ACHN (cell line): ENCODE measurements around the gene RDH5.

ENCODE experiments used
- DNase-seq: peaks from one replicate; pipeline ENCODE4 v3.0.0-alpha.2; 2015
- in situ Hi-C: cut with HindIII; loops from 2 replicates; pipeline ENCODE4 v1.10.0; 2017; ENCODE audit warnings: low sequenced_read_pairs, low pct_ligation_motif_present, low pct_unique_long_range_greater_than_20kb

RDH5 gene

GRCh38 chr12:55720071-55720564 is at the start of gene RDH5:
Gene RDH5 (plus strand): TSS chr12:55720393. CDS start chr12:55721185, 792 bp downstream.
- DNase-seq, result peak; percentile 84
- in situ Hi-C loops, result no loop called here

GRCh38 chr12:55671746-55672145 is 48.4 kb upstream of the RDH5 start:
- in situ Hi-C loops, result no loop called here

DNA sequence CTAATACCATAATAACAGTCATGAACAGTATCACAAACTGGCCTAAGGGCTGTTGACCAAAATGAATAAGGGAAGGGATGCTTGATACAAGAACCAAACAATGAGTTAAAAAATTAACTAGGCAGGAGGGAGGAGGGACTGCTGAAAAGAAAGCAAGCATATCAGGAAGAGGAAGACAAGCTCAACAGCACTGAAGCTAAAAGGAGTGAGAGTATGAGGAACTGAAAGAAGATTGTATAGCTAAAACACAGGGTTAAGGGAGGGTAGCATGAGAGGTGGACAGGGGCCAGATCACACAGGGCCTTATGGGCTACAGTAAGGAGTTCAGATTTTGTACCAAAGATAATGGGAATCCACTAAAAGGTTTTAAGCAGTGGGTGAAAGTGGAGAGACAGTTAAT is 46.6 kb upstream of the RDH5 start:
- in situ Hi-C loops, result no loop called here
- no peak for DNase-seq

More at GRCh38 chr12:55671746-55672145, 48.4 kb upstream of the RDH5 start:
- no peak for DNase-seq

- in situ Hi-C loops, result no loop called here
These were observed 44.5 kb upstream of the RDH5 start for GRCh38 chr12:55675666-55676065.

DNA sequence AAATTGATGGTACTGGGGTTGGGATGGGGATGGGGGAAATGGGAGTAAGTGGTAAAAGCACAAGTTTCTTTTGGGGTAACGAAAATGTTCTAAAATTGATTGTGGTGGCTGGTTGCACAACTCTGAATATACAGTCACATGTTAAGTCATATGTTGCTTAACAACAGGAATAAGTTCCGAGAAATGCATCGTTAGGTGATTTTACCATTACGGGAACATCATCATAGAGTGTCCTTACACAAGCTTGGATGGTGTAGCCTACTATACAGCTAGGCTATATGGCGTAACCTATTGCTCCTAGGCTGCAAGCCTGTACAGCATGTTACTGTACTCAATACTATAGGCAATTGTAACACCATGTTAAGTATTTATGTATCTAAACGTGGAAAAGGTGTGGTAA is 43.5 kb upstream of the RDH5 start:
- DNase-seq, result no peak

More at GRCh38 chr12:55675666-55676065, 44.5 kb upstream of the RDH5 start:
- no peak for DNase-seq

GRCh38 chr12:55679691-55680090 is 40.5 kb upstream of the RDH5 start:
- in situ Hi-C loops, result no loop called here

More for the DNA sequence above, 43.5 kb upstream of the RDH5 start:
- in situ Hi-C loops, result no loop called here

DNA sequence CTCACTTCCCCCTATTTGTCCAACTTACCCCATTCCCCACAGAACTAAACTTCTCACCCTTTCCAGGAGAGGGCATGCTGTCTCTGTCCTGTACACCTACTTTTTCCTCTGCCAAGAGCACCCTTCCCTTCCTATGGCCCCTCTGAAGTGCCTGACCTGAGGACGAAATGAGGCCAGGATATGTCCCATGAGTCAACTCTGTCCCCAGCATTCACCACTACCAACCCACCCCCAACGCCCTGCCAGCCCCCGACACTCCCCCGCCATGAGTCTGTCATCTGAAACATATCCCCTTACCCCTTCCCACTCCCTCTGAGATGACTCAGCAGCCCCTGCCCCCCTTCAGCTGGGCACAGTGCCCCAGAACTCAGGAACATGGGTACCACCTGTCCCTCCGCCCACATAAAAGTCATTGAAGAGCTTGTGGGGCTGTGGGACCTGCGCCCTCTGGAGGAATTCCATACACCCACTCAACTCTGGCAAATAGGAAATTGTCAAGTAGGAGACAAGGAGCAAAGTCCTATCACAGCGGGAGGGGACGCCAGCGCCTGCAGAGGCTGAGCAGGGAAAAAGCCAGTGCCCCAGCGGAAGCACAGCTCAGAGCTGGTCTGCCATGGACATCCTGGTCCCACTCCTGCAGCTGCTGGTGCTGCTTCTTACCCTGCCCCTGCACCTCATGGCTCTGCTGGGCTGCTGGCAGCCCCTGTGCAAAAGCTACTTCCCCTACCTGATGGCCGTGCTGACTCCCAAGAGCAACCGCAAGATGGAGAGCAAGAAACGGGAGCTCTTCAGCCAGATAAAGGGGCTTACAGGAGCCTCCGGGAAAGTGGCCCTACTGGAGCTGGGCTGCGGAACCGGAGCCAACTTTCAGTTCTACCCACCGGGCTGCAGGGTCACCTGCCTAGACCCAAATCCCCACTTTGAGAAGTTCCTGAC is 38.8 kb upstream of the RDH5 start:
- peak; percentile 97 for DNase-seq

More at GRCh38 chr12:55679691-55680090, 40.5 kb upstream of the RDH5 start:
- DNase-seq, result no peak

DNA sequence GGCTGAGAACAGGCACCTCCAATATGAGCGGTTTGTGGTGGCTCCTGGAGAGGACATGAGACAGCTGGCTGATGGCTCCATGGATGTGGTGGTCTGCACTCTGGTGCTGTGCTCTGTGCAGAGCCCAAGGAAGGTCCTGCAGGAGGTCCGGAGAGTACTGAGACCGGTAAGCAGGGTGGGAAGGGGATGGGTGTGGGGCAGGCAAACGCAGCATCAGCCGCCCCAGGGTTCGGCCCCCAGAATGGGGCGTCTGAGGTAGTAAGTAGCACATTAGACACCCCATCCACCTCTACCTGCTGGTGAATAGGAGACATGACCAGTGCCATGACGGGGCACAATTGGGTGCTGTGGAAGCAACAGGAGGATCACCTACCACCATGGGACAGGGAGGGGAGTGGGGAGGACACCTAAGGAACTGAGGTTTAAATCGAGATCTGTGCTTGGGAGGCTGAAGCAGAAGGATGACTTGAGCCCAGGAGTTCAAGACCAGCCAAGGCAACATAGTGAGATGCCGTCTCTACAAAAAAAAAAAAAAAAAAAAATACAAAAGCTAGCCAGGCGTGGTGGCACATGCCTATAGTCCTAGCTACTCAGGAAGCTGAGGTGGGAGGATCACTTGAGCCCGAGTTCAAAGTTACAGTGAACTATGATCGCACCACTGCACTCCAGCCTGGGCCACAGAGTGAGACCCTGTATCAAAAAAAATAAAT is 38.0 kb upstream of the RDH5 start:
- in situ Hi-C loops, result no loop called here

More for the DNA sequence above, 38.8 kb upstream of the RDH5 start:
- in situ Hi-C loops, result no loop called here

GRCh38 chr12:55683676-55684075 is 36.5 kb upstream of the RDH5 start:
- in situ Hi-C loops, result no loop called here
- DNase-seq, result no peak

More for the DNA sequence above, 38.0 kb upstream of the RDH5 start:
- DNase-seq, result peak; percentile 24

GRCh38 chr12:55684761-55685370 is 35.3 kb upstream of the RDH5 start:
- DNase-seq, result no peak
- in situ Hi-C loops, result no loop called here

DNA sequence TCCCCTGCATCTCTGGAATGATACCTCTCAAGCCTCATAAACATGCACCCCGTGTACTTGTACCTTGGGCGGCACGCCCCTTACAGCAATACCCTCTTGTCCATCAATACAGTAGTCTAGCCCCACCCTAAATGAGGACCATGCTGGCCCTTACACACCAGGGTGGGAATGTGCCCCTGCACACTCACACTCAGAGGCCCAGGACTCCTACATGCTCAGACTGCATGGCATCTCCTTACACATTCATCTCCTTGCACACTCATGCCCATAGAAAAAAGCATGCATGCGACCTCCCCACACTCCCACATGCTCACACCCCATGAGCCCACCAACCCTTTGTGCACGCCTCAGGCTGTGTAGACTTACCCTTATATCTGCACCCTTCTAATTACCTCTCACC is 34.5 kb upstream of the RDH5 start:
- DNase-seq, result no peak
- in situ Hi-C loops, result no loop called here

- in situ Hi-C loops, result no loop called here
- no peak for DNase-seq
These were observed 33.7 kb upstream of the RDH5 start for GRCh38 chr12:55686366-55687010.

DNA sequence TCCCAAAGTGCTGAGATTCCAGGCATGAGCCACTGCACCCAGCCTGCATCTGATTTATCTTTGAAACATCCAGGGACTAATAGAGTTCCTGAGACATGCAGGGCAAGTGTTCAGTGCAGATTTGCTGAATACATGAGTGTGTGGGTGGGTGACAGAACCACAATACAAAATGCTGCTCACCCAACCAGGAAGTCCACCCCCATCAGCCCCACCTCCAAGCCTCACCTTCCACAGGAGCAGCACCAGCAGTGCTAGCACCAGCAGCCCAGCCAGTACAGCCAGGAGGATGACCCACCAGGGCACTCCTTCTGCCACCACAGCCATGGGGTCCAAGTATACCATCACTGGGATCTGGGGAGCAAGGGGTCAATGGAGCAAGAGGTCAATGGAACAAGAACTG is 32.4 kb upstream of the RDH5 start:
- DNase-seq, result no peak
- in situ Hi-C loops, result no loop called here

- in situ Hi-C loops, result no loop called here
- no peak for DNase-seq
These were observed 31.2 kb upstream of the RDH5 start for GRCh38 chr12:55688716-55689655.

- in situ Hi-C loops, result no loop called here
- DNase-seq, result no peak
These were observed 27.4 kb upstream of the RDH5 start for GRCh38 chr12:55692631-55693322.

DNA sequence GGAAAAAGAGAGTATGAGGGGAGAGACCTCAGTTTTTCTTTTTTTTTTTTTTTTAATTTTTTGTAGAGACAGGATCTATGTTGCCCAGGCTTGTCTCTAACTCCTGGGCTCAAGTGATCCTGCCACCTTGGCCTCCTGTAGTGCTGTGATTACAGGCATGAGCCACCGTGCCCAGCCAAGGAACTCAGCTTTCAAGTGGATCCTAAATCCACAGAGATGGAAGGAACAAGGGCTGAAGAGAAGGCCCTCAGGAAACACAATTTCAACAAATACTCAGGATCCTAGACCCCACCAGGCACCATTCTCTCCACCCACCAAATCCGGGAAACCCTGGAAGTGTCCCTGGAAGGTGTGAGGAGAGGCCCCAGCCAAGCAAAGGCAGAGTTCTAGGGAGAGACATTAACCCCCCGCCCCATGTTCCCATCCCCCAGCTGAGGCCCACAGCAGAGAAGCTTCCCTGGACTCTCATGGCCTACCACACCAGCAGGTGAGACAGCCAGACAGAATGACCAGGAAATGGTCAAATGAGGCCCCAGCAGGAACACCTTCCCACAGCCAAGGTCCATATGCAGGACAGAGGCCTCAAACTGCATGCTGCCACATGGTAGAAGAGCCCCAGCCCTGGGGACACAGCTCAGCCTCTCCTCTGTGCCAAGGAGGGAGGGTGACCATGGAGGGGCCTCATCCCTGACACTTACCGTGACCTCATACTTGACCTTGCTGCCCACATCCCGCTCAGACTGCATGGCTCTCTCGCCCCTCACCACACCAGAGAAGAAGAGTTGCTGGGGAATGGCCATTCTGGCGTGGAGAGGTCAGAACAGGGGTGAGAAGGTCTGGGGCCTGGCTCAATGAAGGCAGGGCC is 26.6 kb upstream of the RDH5 start:
- DNase-seq, result no peak
- in situ Hi-C loops, result no loop called here
